Natural killer cell (primary cell): ENCODE data around the gene BCAS3. TPM values are rescaled to one million over a fixed set of nuclear protein-coding genes. Genes with fewer than 3 reads are reported as not detected.

ENCODE experiments used
- ATAC-seq, 3 donors: fragments of 150-1000 bp in 2 of 3; fragments of 200-7000 bp in 1 of 3; cut with Tn5 transposase; 1 replicate in 1 of 3; 2 replicates in 2 of 3; pipeline ENCODE4 v1.10.0; 2021; ENCODE audit warnings: mild to moderate bottlenecking in 2 of 3, moderate library complexity in 2 of 3
- DNase-seq, 2 donors: peaks; one replicate each; pipeline versions ENCODE4 v3.0.0 to v3.0.0-alpha.2; 2013 to 2021; ENCODE audit warnings: mixed read lengths in 1 of 2
- H3K27ac ChIP-seq: one replicate; pipeline ENCODE4 v1.5.1; 2013; ENCODE audit warnings: mild to moderate bottlenecking, low read length
- H3K27me3 ChIP-seq: one replicate; pipeline ENCODE4 v1.6.1; 2013; ENCODE audit warnings: low read length; ENCODE audit not compliant: control insufficient read depth, insufficient read depth
- H3K36me3 ChIP-seq: one replicate; pipeline ENCODE4 v1.6.1; 2013; ENCODE audit warnings: low read length; ENCODE audit not compliant: control insufficient read depth, insufficient read depth
- H3K4me1 ChIP-seq: one replicate; pipeline ENCODE4 v1.6.1; 2013; ENCODE audit warnings: low read length; ENCODE audit not compliant: control insufficient read depth, insufficient read depth
- H3K4me3 ChIP-seq: one replicate; pipeline ENCODE4 v1.5.1; 2013; ENCODE audit warnings: low read length
- H3K9me3 ChIP-seq: one replicate; pipeline ENCODE4 v1.6.1; 2013; ENCODE audit warnings: low read length; ENCODE audit not compliant: control insufficient read depth, insufficient read depth
- H3K27ac Mint-ChIP-seq, 2 donors: one replicate each; pipeline ENCODE4 v1.8.0; 2022; ENCODE audit warnings: mild to moderate bottlenecking in 2 of 2, mixed read lengths in 2 of 2, moderate library complexity in 1 of 2
- H3K27me3 Mint-ChIP-seq, 2 donors: one replicate each; pipeline ENCODE4 v1.8.0; 2022; ENCODE audit warnings: low read depth in 2 of 2, mixed read lengths in 2 of 2
- H3K36me3 Mint-ChIP-seq: one replicate; pipeline ENCODE4 v1.8.0; 2022; ENCODE audit warnings: mixed read lengths
- H3K4me1 Mint-ChIP-seq, 2 donors: one replicate each; pipeline ENCODE4 v1.8.0; 2022; ENCODE audit warnings: mixed read lengths in 2 of 2
- H3K4me3 Mint-ChIP-seq: one replicate; pipeline ENCODE4 v1.8.0; 2022; ENCODE audit warnings: mild to moderate bottlenecking, moderate library complexity, mixed read lengths
- H3K9me3 Mint-ChIP-seq, 2 donors: one replicate each; pipeline ENCODE4 v1.8.0; 2022; ENCODE audit warnings: mixed read lengths in 2 of 2
- WGBS: methylation state at CpG from one replicate; pipeline ENCODE4 v1.1.7; 2013; ENCODE audit warnings: missing lambda C conversion rate; ENCODE audit not compliant: insufficient coverage; 5-methylcytosine and 5-hydroxymethylcytosine counted together
- intact Hi-C: fragments of 100-400 bp; cut with micrococcal nuclease; formaldehyde crosslinking; loops from one replicate; pipeline ENCODE4 v1.14.2; 2022
- total RNA-seq, 4 donors: library from RNA; stranded (reverse); fragments of 120-200 nt in 1 of 4; gene quantifications; one replicate each; pipeline versions ENCODE4 v1.2.3 to v1.2.4, GENCODE V29; 2013 to 2022
- TF ChIP-seq, protein P1 (sequence below): fragments of 200-600 bp; IDR thresholded peaks from one replicate; pipeline ENCODE4 v1.8.0; 2022; ENCODE audit warnings: antibody characterized with exemption

BCAS3 gene
- total RNA-seq, 3 donors from 2014 or later (not counting 1 experiment from before 2014, with no cell fraction given), result 60.5 to 87.8 (median 72.0) TPM

DNA sequence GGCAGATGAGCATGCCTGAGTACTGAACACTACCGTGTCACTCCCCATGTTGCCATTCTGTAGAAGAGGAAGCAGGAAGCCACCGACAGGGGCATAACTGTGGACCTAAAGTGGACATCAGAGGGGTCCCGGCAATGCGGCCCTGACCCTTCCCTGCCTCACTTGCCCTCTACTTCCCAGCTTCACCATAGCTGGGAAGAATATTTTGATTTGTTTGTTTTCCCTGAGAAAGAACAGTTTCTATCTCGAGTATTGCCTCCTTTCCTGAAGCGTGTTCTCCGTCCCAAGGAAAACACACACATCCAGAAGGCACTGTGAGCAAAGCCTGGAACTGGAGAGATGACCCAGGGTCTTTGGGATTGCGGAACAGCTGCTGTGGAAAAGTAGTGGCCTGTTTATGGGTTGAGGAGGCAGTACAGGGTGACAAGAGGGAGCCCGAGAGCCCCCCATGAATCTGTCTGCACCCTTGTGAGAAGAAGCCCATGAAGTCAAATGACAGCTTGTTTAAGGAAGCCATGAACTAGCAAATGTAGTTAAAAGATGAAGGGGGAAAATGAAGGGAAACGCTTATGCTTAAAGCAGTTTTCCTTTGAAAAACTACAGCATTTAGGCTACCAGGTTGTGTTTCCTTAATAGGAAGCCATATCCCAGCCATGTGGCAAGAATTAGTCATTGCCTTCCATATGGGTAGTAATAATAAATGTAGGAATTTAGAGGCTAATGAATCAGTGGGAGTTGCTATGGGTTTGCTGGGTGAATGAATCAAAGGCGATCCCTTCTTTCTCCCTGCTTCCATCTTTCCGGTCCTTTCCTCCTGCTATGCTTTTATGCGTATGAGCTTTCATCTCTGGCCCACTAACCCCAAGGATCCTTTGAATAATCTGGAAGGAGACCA, 632.0 kb downstream of the BCAS3 start:
- no peak for DNase-seq
- no peak for ATAC-seq
- no peaks in the 10 kb centered on the region for H3K4me1 Mint-ChIP-seq
- H3K27ac Mint-ChIP-seq, result no peak overlapping the region
- no peaks in the 10 kb centered on the region for H3K27me3 Mint-ChIP-seq
- Histone ChIP-seq H3K4me1 (no peaks in the 10 kb centered on the region), H3K36me3 (no peaks in the 10 kb centered on the region), H3K27ac (no peak overlapping the region), H3K4me3 (no peak overlapping the region), H3K9me3 (no peaks in the 10 kb centered on the region), H3K27me3 (no peaks in the 10 kb centered on the region)
- no peak overlapping the region for H3K4me3 Mint-ChIP-seq
- WGBS, result 92% methylated on average over 13 of the region's 13 CpGs
- intact Hi-C loops, result no loop called here
- no peaks in the 10 kb centered on the region for H3K9me3 Mint-ChIP-seq
- no peaks in the 10 kb centered on the region for H3K36me3 Mint-ChIP-seq
- TF ChIP-seq, protein P1, sequence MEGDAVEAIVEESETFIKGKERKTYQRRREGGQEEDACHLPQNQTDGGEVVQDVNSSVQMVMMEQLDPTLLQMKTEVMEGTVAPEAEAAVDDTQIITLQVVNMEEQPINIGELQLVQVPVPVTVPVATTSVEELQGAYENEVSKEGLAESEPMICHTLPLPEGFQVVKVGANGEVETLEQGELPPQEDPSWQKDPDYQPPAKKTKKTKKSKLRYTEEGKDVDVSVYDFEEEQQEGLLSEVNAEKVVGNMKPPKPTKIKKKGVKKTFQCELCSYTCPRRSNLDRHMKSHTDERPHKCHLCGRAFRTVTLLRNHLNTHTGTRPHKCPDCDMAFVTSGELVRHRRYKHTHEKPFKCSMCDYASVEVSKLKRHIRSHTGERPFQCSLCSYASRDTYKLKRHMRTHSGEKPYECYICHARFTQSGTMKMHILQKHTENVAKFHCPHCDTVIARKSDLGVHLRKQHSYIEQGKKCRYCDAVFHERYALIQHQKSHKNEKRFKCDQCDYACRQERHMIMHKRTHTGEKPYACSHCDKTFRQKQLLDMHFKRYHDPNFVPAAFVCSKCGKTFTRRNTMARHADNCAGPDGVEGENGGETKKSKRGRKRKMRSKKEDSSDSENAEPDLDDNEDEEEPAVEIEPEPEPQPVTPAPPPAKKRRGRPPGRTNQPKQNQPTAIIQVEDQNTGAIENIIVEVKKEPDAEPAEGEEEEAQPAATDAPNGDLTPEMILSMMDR, result no peak

DNA sequence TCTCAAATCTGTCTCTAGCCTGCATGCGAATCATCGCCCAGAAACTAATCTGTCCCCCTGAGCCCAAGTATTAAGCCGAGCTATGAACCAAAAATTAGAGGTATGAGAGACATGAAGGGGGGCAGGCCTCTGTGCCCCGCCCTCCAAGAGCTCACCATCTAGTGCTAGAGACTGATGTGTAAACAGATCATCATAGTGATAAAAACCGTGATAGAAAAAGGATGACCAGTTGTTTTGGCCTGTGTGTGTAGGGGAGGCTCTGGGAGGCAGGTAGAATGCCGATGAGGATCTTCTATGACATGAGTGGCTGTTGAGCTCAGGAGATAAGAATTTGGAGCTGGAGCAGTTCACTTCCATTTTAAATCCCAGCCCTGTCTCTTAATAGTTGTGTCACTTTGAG, 632.9 kb downstream of the BCAS3 start:
- no peaks in the 10 kb centered on the region for H3K27me3 Mint-ChIP-seq
- DNase-seq (no peak), ATAC-seq (no peak)
- Histone ChIP-seq H3K9me3 (no peaks in the 10 kb centered on the region), H3K4me3 (no peak overlapping the region), H3K36me3 (no peaks in the 10 kb centered on the region), H3K27ac (no peak overlapping the region), H3K4me1 (no peaks in the 10 kb centered on the region), H3K27me3 (no peaks in the 10 kb centered on the region)
- no peaks in the 10 kb centered on the region for H3K4me1 Mint-ChIP-seq
- TF ChIP-seq, protein P1, result no peak
- intact Hi-C loops, result no loop called here
- H3K36me3 Mint-ChIP-seq, result no peaks in the 10 kb centered on the region
- no peak overlapping the region for H3K27ac Mint-ChIP-seq
- H3K4me3 Mint-ChIP-seq, result no peak overlapping the region
- 92% methylated on average over 6 of the region's 6 CpGs for WGBS
- no peaks in the 10 kb centered on the region for H3K9me3 Mint-ChIP-seq

DNA sequence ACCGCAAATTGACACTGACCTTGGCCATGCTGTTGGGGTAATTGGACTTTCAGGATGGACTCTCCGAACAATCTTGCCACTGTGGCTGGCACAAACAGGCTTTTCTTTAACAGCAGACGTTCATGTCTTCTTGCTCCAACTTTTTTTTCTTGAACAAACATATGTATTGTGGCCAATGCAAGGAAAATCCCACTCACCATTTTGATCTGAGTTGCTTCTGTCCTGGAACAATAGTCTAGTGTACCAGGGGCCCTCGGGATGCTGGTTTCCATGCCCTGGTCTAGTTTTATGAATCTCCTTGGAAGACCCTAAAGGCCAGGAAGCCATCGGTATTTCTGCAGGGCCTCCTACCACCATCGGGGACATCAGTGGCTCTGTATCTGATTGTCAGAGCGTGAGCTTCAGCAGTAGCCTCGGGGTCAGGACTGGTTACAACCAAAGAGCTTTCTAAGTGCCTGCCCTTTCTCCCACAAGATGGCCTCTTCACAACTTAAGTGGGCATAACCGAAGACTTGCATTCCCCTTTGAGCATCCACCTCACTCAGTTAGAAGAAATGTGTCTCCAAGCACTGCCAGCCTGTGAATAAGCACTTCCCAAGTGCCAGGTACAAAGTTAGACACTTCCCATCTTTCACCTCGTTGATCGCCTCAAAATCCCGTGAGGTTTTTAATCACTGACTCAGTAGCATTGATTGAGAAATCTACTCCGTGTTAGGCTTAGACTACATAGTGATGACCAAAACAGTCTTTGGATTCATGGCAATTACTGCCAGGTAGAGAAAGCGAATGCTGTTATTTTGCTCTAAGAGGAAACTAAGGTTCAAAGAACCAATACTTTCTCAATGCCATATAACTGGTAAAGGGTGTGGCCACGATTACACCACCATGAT, 635.0 kb downstream of the BCAS3 start:
- intact Hi-C loops, result no loop called here
- Histone ChIP-seq H3K9me3 (no peaks in the 10 kb centered on the region), H3K36me3 (no peaks in the 10 kb centered on the region), H3K4me1 (no peaks in the 10 kb centered on the region), H3K4me3 (no peak overlapping the region), H3K27ac (no peak overlapping the region), H3K27me3 (no peaks in the 10 kb centered on the region)
- no peak for DNase-seq
- TF ChIP-seq, protein P1, result no peak
- Mint-ChIP-seq H3K27me3 (no peaks in the 10 kb centered on the region), H3K27ac (no peak overlapping the region), H3K36me3 (no peaks in the 10 kb centered on the region), H3K4me1 (no peaks in the 10 kb centered on the region), H3K9me3 (no peaks in the 10 kb centered on the region), H3K4me3 (no peak overlapping the region)
- ATAC-seq, result no peak
- 91% methylated on average over 15 of the region's 15 CpGs for WGBS
